ENCODE results near the gene PITPNM1.

PITPNM1 gene

DNA sequence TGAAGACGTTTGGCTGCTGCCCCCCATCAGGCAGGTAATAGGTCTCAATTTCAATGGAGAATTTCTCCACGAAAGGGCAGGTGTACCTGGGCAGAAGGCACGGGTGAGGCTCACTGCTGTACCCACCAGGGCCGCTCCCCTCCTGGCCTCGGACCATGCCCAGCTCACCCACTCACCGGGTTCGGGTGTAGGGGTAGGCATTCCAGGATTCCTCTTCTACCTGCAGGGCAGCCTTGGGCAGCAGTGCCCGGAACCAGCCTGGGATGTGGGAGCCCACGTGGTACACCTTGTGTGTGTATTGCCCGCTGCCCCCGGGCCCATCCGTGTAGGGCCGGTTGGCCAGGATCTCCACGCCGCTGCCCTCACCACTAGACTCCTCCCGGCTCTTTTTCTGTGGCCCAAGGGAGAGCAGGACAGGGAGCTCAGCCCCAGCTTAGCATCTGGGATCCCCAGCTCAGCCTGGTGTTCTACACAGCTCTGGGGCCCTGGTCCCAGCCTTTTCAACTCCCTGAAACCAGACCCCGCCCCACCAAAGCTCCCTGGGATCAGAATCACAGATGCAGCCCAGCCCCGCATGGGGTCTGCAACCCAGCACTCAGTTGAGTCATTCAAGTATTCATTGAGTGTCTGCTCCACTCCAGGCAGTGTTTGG is 2.7 kb downstream of the PITPNM1 start:
- DNase-seq, result no peak

- no peak for DNase-seq
These were observed 3.3 kb downstream of the PITPNM1 start for GRCh38 chr11:67501854-67502253.

DNA sequence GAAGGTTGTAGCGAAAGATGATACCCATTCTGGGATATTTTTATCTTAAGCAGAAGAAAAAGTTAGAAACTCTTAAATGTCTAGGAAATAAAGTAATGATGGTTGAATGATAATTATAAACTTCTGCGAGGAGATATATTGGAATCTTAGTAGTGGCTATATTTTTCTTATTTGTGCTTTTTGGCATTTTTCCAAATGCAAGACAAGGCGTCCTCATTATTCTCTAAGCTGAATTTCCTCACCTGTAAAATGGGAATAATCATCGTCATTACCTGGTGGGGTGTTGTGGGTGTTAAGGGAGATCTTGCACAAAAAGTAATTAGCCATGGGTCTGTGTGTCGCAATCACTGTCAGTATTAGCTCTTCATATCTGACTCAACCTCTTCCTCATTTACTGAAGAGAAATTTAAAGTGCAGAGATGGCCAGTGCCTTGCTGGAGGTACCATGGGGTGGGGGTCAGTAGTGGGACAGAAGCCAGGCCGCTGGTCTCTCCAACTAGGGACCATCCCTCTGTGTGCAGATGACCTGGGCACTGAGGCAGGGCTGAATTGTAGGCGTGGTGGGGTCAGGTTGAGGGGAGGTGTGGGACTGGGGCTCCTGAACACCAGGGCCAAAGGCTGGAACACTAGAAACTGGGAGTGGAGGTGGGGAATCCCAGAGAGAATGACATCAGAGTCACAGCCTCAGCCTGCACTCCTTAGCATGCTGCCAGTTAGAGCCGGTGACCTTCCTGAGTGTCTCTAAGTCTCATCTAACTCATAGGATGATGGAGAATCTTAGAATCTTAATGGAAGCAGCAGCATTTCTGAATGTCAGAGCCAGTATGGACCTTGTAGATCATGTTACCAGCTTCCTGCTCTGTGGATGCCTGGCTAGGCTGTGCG is 4.1 kb downstream of the PITPNM1 start:
- no peak for DNase-seq

DNA sequence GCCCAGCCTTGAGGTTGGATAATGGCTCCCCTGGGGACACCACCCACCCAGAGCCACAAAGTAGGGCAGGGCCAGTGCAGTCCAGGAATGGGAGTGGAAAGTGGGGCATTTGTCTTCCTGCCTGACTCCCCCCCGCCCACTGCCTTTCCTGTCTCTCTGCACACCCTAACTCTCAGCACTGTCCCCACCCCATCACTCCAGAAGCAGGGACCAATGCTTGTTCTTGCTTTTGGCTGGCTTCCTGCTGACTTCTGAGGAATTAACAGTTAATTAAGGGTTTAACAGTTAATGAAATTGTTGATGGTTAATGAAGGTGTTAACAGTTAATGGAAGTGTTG is 4.7 kb downstream of the PITPNM1 start:
- no peak for DNase-seq

DNA sequence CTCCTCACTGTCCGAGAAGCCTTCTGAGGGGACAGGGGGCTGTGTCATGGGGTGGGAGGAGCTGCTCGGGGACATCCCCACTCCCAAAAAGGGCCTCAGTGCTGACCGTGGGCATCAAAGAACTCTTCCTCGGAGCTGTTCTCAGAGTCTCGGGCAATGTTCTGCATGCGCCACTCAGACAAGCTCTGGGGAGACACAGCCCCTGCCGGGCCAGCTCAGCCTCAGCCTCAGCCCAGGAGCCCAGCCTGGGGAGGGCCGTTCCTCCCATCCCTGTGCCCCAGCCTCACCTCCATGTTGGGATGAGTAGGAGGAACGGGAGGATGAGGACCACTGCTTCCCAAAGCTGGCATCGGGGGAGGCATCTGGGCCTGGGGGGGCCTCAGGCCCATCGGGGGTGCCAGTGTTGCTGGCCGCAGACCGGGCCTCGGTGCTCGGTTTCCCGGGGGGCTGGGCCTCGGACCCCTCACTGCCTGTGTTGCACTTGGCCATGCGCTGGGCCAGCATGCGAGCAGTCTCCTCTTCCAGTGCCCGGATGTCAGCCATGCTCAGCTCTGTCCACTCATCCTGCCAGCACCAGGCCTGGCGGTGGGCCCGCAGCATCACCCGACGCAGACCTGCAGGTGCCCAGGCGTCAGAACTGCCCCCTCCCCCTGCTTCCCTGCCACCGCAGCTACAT is 5.2 kb downstream of the PITPNM1 start:
- no peak for DNase-seq

GRCh38 chr11:67498544-67498972 is 6.6 kb downstream of the PITPNM1 start:
- DNase-seq, result no peak

- no peak for DNase-seq
These were observed 7.4 kb downstream of the PITPNM1 start for GRCh38 chr11:67497656-67498291.

- no peak for DNase-seq
These were observed 9.1 kb downstream of the PITPNM1 start for GRCh38 chr11:67496113-67496512.

DNA sequence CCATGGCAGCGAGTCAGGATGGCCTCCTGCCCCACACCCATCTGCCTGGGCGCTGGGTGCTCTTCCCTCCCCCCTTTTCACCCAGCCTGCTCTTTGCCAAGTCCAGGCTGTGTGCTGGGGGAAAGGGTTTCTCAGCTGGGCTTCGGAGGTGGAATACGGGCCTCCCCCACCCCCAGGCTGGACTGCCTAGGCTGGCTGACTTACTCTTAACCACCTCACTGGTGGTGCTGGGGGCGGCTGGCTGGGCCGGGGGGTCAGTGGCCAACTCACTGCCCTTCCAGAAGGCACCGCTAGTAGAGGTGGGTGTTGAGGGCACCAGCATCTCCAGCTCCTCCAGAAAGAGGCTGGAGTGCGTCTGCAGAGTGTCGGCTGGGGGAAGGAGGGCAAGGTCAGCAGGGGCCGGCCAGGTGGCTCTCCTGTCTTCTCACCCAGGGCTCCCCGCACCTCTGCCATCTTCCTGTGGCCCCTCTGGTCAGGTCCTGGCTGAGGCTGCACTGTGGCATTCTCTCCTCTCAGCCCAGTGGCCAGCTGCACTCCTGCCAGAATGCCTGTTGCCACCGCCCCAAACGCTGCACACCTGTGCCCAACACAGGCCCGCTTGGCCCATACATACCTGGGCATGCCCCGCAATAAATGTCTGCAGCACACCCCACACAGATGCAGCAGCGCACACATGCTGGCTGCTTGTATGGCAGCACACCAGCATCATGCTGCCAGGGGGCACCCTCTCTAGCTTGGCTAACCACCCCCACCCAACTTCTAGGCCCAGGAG is 9.7 kb downstream of the PITPNM1 start:
- DNase-seq, result no peak

- DNase-seq, result no peak
These were observed 10.6 kb downstream of the PITPNM1 start for GRCh38 chr11:67494371-67495233.

- no peak for DNase-seq
These were observed 11.4 kb downstream of the PITPNM1 start for GRCh38 chr11:67493548-67494370.

DNA sequence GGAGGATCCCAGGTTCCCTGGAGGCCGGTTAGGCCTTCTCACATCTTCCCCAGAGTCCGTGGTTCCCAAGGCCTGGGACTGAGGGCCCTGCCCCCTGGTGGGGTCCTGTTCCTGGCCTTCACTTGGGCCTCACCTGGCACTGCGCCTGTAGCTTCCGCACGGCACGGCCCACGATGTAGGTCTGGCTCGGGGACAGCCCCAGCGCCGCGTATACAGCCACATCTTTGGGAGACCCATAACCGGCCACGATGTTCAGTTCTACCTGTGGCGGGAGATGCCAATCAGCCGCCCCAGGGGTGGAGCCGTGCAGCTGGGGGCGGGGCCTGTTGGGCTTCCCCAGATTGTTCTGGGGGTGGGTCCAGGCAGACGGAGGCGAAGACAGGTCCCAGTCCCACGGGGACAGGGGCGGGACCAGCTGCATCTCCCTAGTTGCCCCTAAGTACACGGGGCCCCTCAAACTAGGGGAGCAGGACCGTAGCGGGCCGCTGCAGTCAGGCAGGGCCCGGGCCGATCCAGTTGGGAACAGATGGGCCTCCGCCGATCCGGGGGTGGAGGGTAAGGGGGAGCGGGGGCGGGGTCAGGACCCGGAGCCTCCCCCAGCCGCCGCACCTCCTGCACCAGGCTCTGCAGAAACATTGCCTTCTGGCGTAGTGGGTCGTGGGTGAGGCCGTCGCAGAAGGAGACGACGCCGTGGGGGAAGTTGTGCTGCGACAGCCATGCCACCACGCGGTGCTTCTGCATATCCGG is 12.2 kb downstream of the PITPNM1 start:
- DNase-seq, result no peak

DNA sequence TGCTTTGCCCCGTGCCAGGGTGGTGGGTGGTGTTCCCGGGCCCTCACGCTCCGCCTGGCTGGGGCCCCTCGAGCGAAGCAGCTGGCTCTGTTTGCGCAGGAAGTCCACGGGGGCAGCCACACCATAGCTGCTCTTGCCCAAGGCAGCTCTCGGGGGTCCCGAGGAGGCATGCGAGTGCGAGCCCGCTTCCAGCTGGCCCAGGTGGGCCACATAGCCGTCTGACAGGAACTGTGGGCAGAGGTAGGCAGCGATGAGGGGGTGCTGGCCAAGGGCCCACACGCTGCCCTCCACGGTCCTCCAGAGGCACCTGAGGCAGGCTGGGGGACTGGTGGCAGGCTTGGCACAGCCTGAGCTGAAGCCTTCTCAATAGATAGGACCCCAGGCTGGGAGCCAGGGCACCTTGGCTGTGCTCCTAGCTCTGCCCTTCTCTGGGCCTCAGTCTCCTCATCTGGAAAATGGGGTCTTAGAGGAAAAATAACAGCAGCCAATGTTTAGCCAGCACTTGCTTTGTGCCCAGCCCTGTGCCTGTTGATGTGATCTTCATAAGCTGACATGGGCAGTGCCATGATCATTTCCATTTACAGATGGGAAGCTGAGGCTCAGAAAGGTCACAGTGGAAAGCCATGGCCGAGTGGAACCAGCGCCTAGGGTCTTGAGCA is 13.0 kb downstream of the PITPNM1 start:
- DNase-seq, result no peak

GRCh38 chr11:67491276-67492068 is 13.7 kb downstream of the PITPNM1 start:
- no peak for DNase-seq

- no peak for DNase-seq
These were observed 14.5 kb downstream of the PITPNM1 start for GRCh38 chr11:67490727-67491065.

- no peak for DNase-seq
These were observed 15.1 kb downstream of the PITPNM1 start for GRCh38 chr11:67489885-67490726.

- DNase-seq, result no peak
These were observed 15.8 kb downstream of the PITPNM1 start for GRCh38 chr11:67489203-67489884.
